ENCODE measurements around the gene ZNF224. TPM values are rescaled to one million over a fixed set of nuclear protein-coding genes. Genes with fewer than 3 reads are reported as not detected.
A peak's percentile ranks its signal among the peaks of the same experiment; 100 is the strongest.
"Not testable (repeated sequence)": the region's sequence is repeated elsewhere in the genome, so short reads cannot be mapped to it uniquely, and the experiment has no call there.

The ZNF224 gene
- total RNA-seq, 1 donor from 2014 or later, result 11.8 TPM

DNA sequence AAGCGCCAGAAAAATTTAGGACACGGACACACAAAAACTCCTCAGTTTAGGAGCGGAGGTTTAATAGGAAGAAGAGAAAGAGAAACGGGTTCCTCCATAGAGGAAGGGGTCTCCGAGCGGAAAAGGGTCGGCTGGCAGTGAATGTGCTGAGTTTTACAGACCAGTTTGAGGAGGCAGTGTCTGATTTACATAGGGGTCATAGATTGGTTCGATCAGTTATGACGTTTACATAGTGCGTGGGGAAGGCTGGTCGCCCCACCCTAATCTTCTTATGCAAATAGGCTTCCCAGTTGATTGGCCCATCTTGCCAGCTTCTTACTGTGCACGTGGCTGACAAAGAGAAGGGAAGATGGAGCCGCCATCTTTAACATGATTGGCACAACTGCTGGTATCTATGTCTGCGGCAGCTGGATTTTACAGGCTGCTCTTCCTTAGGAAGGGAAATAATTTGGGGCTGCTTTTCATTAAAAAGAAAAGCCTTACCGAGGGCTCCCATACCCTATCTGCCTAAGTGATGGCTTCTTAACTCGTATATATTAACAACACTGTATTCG is 17.8 kb downstream of the ZNF224 start:
- H3K27me3 ChIP-seq, result no peaks in the 10 kb centered on the region
- TF ChIP-seq, protein P1, sequence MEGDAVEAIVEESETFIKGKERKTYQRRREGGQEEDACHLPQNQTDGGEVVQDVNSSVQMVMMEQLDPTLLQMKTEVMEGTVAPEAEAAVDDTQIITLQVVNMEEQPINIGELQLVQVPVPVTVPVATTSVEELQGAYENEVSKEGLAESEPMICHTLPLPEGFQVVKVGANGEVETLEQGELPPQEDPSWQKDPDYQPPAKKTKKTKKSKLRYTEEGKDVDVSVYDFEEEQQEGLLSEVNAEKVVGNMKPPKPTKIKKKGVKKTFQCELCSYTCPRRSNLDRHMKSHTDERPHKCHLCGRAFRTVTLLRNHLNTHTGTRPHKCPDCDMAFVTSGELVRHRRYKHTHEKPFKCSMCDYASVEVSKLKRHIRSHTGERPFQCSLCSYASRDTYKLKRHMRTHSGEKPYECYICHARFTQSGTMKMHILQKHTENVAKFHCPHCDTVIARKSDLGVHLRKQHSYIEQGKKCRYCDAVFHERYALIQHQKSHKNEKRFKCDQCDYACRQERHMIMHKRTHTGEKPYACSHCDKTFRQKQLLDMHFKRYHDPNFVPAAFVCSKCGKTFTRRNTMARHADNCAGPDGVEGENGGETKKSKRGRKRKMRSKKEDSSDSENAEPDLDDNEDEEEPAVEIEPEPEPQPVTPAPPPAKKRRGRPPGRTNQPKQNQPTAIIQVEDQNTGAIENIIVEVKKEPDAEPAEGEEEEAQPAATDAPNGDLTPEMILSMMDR (IDR thresholded peaks at IDR 0.05), result no peak
- TF ChIP-seq POLR2AphosphoS5 (IDR thresholded peaks at IDR 0.05; ENCODE audit: insufficient read depth in 1 of 2, low read depth in 1 of 2), result no peak
- intact Hi-C loops (cut with DNase I), result loop anchor here (2.0 kb wide), 1 partner anchor 101 kb away; the partner anchor contains the start of gene ZNF227
- H3K27ac ChIP-seq, result no peak overlapping the region
- peaks cover 23% of the 10 kb centered on the region for H3K9me3 ChIP-seq
- H3K36me3 ChIP-seq, result peaks cover 0 to 32% of the 10 kb centered on the region in 2 donors
- peak overlapping the region; percentile 2 to 65 for H3K4me3 ChIP-seq
- no peak for DNase-seq (ENCODE audit: extremely low spot score in 2 of 2)
- peaks cover 10% of the 10 kb centered on the region for H3K4me1 ChIP-seq

DNA sequence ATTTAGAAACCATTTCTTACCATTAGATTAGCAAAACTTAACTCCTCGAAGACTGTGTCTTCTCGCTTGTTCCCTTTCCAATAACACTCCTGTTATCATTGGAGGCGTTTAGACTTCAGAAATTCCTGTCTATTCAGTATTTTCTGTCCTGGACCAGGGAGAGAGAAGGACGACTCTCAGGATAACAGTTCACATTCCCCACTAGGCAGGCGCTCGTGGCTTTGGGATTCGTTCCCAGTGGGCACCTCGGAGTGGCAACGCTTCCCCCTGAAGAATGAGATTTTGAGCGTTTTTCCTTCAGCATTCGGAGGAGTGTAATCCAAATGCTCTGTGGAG is 18.6 kb downstream of the ZNF224 start:
- Histone ChIP-seq H3K27ac (peak overlapping the region; percentile 22), H3K27me3 (no peaks in the 10 kb centered on the region), H3K9me3 (peaks cover 15% of the 10 kb centered on the region), H3K36me3 (peaks cover 0 to 32% of the 10 kb centered on the region in 2 donors), H3K4me1 (peaks cover 10% of the 10 kb centered on the region), H3K4me3 (peak overlapping the region; percentile 65 to 71)
- intact Hi-C loops (cut with DNase I), result loop anchor here (2.0 kb wide), 1 partner anchor 100 kb away; the partner anchor contains the start of gene ZNF227
- no peak for DNase-seq (ENCODE audit: extremely low spot score in 2 of 2)
- TF ChIP-seq POLR2A (IDR thresholded peaks at IDR 0.05) (no peak), POLR2AphosphoS5 (IDR thresholded peaks at IDR 0.05; ENCODE audit: insufficient read depth in 1 of 2, low read depth in 1 of 2) (no peak)
- TF ChIP-seq, protein P1 (IDR thresholded peaks at IDR 0.05), result no peak

DNA sequence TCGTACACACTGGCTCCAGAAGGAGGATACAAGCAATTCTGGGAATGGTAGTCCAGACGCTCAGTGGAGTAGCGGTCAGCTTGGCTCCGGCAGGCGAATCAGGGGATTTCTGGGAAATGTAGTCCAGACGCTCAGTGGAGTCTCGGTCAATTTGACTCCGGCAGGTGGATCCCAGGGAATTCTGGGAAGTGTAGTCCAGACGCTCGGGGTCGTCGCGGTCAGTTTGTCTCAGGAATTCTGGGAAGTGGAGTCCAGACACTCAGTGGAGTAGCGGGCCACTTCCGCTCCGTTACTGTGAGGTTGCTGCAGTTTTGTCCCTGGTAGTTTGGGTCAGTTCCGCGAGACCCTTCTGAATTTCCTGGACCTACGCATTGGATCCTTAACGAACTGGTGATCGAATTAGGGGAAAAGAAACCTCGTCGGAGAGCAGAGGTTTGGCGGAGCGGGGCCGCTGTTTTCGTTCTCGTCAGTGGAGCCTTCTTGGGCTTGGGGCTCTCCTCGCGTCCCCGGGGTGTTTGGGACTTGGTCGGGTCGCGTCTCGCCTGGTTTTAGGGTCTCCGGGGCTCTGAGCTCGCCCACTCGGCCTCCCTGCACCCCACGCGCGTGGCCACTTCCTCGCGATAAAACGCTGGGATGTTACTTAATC is 19.1 kb downstream of the ZNF224 start, which contains the start of gene ZNF225:
ZNF225 (plus strand) TSS at position 262 of the 646 bp plus-strand sequence. CDS start 2,429 bp downstream, outside the sequence.
- peak in 1 of 2 donors; percentile 98 for DNase-seq (ENCODE audit: extremely low spot score in 2 of 2)
- TF ChIP-seq POLR2A (IDR thresholded peaks at IDR 0.05) (no peak), POLR2AphosphoS5 (IDR thresholded peaks at IDR 0.05; ENCODE audit: insufficient read depth in 1 of 2, low read depth in 1 of 2) (peak; percentile 68 to 99)
- TF ChIP-seq, protein P1 (IDR thresholded peaks at IDR 0.05), result peak in 1 of 3 experiments; percentile 2
- Histone ChIP-seq H3K36me3 (peaks cover 0 to 32% of the 10 kb centered on the region in 2 donors), H3K4me3 (peak within 1 kb of the TSS; percentile 65 to 71), H3K27me3 (no peaks in the 10 kb centered on the region), H3K4me1 (peaks cover 10% of the 10 kb centered on the region), H3K9me3 (peaks cover 10% of the 10 kb centered on the region), H3K27ac (peak within 1 kb of the TSS; percentile 22)
- intact Hi-C loops (cut with DNase I), result loop anchor here (2.0 kb wide), 1 partner anchor 100 kb away; the partner anchor contains the start of gene ZNF227

DNA sequence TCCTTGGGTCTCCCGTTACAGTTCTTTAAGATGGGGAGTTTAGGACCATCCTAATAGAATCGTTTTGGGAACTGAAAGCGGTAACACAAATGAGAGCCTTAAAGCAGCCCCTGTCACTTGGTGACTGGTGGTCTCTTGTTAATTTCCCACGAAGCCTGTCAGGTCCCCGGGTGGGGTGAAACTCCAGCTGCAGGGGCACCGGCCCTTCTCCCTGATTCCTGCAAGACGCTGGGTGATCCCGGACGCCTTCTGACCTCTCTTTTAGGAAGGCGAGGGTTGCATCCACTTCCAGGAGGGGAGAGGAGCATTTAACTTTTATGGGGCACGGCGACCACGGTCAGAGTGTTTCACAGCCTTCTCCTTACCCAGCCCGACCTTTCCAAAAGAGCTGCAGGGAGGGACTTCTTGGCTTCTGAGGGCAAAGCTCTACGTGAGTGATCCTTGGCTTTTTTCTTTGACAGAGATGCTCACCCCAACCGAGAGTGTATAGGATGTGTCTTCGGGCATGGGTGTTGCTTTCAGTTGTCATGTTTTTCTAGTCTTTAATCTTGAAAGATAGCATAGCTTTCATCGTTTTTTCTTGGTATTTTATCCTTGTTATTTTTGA is 19.7 kb downstream of the ZNF224 start:
- TF ChIP-seq POLR2AphosphoS5 (IDR thresholded peaks at IDR 0.05; ENCODE audit: insufficient read depth in 1 of 2, low read depth in 1 of 2) (no peak), POLR2A (IDR thresholded peaks at IDR 0.05) (no peak)
- TF ChIP-seq, protein P1 (IDR thresholded peaks at IDR 0.05), result no peak
- Histone ChIP-seq H3K27me3 (no peaks in the 10 kb centered on the region), H3K27ac (peak overlapping the region; percentile 22), H3K4me3 (peak overlapping the region; percentile 65 to 71), H3K36me3 (peaks cover 0 to 35% of the 10 kb centered on the region in 2 donors), H3K4me1 (peaks cover 10% of the 10 kb centered on the region), H3K9me3 (peaks cover 8% of the 10 kb centered on the region)
- intact Hi-C loops (cut with DNase I), result loop anchor here (2.0 kb wide), 1 partner anchor 99 kb away; the partner anchor contains the start of gene ZNF227
- DNase-seq (ENCODE audit: extremely low spot score in 2 of 2), result no peak

DNA sequence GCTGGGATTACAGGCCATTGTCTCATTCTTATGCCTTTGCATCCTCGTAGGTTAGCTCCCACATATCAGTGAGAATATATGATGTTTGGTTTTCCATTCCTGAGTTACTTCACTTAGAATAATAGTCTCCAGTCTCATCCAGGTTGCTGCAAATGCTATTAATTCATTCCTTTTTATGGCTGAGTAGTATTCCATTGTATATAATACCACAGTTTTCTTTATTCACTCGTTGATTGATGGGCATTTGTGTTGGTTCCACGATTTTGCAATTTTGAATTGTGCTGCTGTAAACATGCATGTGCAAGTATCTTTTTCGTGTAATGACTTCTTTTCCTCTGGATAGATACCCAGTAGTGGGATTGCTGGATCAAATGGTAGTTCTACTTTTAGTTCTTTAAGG is 27.0 kb downstream of the ZNF224 start:
- peaks cover 13 to 99% of the 10 kb centered on the region in 2 donors for H3K36me3 ChIP-seq
- H3K9me3 ChIP-seq; H3K27me3 ChIP-seq; intact Hi-C loops (cut with DNase I); H3K27ac ChIP-seq; H3K4me3 ChIP-seq; DNase-seq (ENCODE audit: extremely low spot score in 2 of 2); H3K4me1 ChIP-seq: not testable (repeated sequence)

Data from vagina (tissue), 2 donors.